ENCODE measurements around the gene RASGRF2.

- TF ChIP-seq POLR2A (IDR thresholded peaks at IDR 0.05; ENCODE audit: control extremely low read depth in 1 of 2, low read depth in 2 of 2, low read length in 2 of 2) (no peak), USF2 (IDR thresholded peaks at IDR 0.05; ENCODE audit: low read length) (no peak), CTCF (IDR thresholded peaks at IDR 0.05; ENCODE audit: control extremely low read depth in 1 of 3, insufficient read depth in 1 of 3, low read depth in 1 of 3, low read length in 3 of 3) (no peak), YY1 (IDR thresholded peaks at IDR 0.05; ENCODE audit: low read depth, low read length) (no peak), JUND (IDR thresholded peaks at IDR 0.05; ENCODE audit: low read length) (no peak)
Measured at GRCh38 chr5:81179959-81180358, 219.8 kb downstream of the RASGRF2 start.

Measured in H1 (cell line).